ENCODE measurements around the gene TJP1. TPM values are rescaled to one million over a fixed set of nuclear protein-coding genes. Genes with fewer than 3 reads are reported as not detected.
A peak's percentile ranks its signal among the peaks of the same experiment; 100 is the strongest.

The TJP1 gene
- polyA plus RNA-seq (2013, experiment 1 of 2), result 118 TPM
- polyA plus RNA-seq (2013, experiment 2 of 2), result 106 TPM

DNA sequence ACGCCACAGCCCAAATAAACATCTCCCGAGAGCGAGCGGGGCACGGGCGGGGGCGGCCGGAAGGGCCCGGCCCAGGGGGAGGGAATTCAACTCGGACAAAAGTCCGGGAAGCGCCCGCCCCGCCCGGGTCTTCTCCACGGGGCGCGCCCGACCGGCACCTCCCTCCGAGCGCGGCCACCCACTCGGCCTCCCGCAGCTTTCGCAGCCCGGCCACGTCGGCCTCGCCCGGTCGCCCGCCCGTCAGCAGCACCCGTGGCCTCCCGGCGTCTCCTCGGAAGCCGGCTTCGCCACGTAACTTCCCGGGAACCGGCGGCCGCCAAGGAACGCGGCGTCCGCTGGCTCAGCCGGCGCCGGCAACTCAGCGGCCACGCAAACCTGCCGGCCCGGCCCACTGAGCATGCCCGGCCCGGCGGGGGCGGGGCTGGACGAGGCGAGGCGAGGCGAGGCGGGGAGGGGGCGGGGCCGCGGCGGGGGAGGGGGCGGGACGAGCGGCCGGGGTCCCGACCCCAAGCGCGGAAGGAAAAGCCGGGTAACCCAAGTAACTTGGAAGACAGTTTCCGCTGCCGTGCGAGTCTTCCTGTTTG lies at the start of gene TJP1:
TSS of gene TJP1 (minus strand) at position 369 of the 584 bp plus-strand sequence. CDS start 440 bp downstream, outside the sequence.
- 0 to 1% methylated on average over 34 to 39 of the region's 80 CpGs for WGBS, 2 experiments (ENCODE audit: insufficient coverage in 2 of 2)
- no peaks in the 10 kb centered on the region for H3K9me3 ChIP-seq (ENCODE audit: control insufficient read depth, low read length)
- peak within 1 kb of the TSS; percentile 75 for H3K4me3 ChIP-seq (ENCODE audit: extremely low read depth, insufficient read depth, low read length, poor library complexity, severe bottlenecking)
- peaks cover 13% of the 10 kb centered on the region for H3K4me1 ChIP-seq (ENCODE audit: control insufficient read depth, insufficient read depth, low read length, poor library complexity, severe bottlenecking)
- peak within 1 kb of the TSS; percentile 99 for H3K27ac ChIP-seq (ENCODE audit: low read depth, low read length, severe bottlenecking)
- H3K36me3 ChIP-seq (ENCODE audit: control insufficient read depth, insufficient read depth, low read length), result peaks cover 11% of the 10 kb centered on the region

GRCh38 chr15:29871401-29871800 lies 49.1 kb upstream of the TJP1 start:
- 95 to 98% methylated on average over 16 to 19 of the region's 19 CpGs for WGBS, 2 experiments (ENCODE audit: insufficient coverage in 2 of 2)

GRCh38 chr15:29870495-29871151 lies 48.4 kb upstream of the TJP1 start:
- no peaks in the 10 kb centered on the region for H3K36me3 ChIP-seq (ENCODE audit: control insufficient read depth, insufficient read depth, low read length)
- no peak overlapping the region for H3K4me3 ChIP-seq (ENCODE audit: extremely low read depth, insufficient read depth, low read length, poor library complexity, severe bottlenecking)
- H3K4me1 ChIP-seq (ENCODE audit: control insufficient read depth, insufficient read depth, low read length, poor library complexity, severe bottlenecking), result peaks cover 11% of the 10 kb centered on the region
- H3K27ac ChIP-seq (ENCODE audit: low read depth, low read length, severe bottlenecking), result peak overlapping the region; percentile 16
- 69 to 74% methylated on average over 5 to 9 of the region's 11 CpGs for WGBS, 2 experiments (ENCODE audit: insufficient coverage in 2 of 2)
- H3K9me3 ChIP-seq (ENCODE audit: control insufficient read depth, low read length), result no peaks in the 10 kb centered on the region

More at GRCh38 chr15:29871401-29871800, 49.1 kb upstream of the TJP1 start:
- Histone ChIP-seq H3K36me3 (ENCODE audit: control insufficient read depth, insufficient read depth, low read length) (no peaks in the 10 kb centered on the region), H3K4me1 (ENCODE audit: control insufficient read depth, insufficient read depth, low read length, poor library complexity, severe bottlenecking) (peaks cover 10% of the 10 kb centered on the region), H3K27ac (ENCODE audit: low read depth, low read length, severe bottlenecking) (no peak overlapping the region), H3K4me3 (ENCODE audit: extremely low read depth, insufficient read depth, low read length, poor library complexity, severe bottlenecking) (no peak overlapping the region), H3K9me3 (ENCODE audit: control insufficient read depth, low read length) (no peaks in the 10 kb centered on the region)

GRCh38 chr15:29867241-29868000 lies 45.2 kb upstream of the TJP1 start:
- Histone ChIP-seq H3K27ac (ENCODE audit: low read depth, low read length, severe bottlenecking) (no peak overlapping the region), H3K36me3 (ENCODE audit: control insufficient read depth, insufficient read depth, low read length) (no peaks in the 10 kb centered on the region), H3K4me1 (ENCODE audit: control insufficient read depth, insufficient read depth, low read length, poor library complexity, severe bottlenecking) (peaks cover 32% of the 10 kb centered on the region), H3K9me3 (ENCODE audit: control insufficient read depth, low read length) (no peaks in the 10 kb centered on the region), H3K4me3 (ENCODE audit: extremely low read depth, insufficient read depth, low read length, poor library complexity, severe bottlenecking) (no peak overlapping the region)
- 86 to 90% methylated on average over 1 to 2 of the region's 3 CpGs for WGBS, 2 experiments (ENCODE audit: insufficient coverage in 2 of 2)

DNA sequence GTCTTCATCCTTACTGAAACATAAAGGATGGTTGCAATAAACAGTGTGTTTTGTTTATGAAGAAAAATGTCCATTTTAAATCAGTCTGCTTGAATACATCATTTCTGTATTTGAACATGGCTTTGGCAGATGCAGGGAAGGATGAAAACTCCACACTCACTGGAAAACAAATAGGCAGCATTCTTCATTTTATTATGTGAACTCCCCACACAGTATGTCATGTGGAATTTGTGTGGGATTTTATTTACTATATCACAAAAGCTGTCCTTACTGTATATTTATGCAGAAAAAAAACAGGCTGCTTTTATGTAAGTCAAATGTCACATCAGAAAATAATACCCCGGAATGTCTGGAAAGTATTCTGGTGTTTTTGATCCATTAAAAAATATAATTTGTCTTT lies 44.1 kb upstream of the TJP1 start:
- H3K27ac ChIP-seq (ENCODE audit: low read depth, low read length, severe bottlenecking), result no peak overlapping the region
- peaks cover 30% of the 10 kb centered on the region for H3K4me1 ChIP-seq (ENCODE audit: control insufficient read depth, insufficient read depth, low read length, poor library complexity, severe bottlenecking)
- H3K4me3 ChIP-seq (ENCODE audit: extremely low read depth, insufficient read depth, low read length, poor library complexity, severe bottlenecking), result no peak overlapping the region
- H3K9me3 ChIP-seq (ENCODE audit: control insufficient read depth, low read length), result no peaks in the 10 kb centered on the region
- no peaks in the 10 kb centered on the region for H3K36me3 ChIP-seq (ENCODE audit: control insufficient read depth, insufficient read depth, low read length)
- WGBS, 2 experiments (ENCODE audit: insufficient coverage in 2 of 2), result no CpG with 5 or more reads among the region's 1 CpG

- Histone ChIP-seq H3K36me3 (ENCODE audit: control insufficient read depth, insufficient read depth, low read length) (no peaks in the 10 kb centered on the region), H3K4me3 (ENCODE audit: extremely low read depth, insufficient read depth, low read length, poor library complexity, severe bottlenecking) (no peak overlapping the region), H3K9me3 (ENCODE audit: control insufficient read depth, low read length) (no peaks in the 10 kb centered on the region), H3K27ac (ENCODE audit: low read depth, low read length, severe bottlenecking) (no peak overlapping the region), H3K4me1 (ENCODE audit: control insufficient read depth, insufficient read depth, low read length, poor library complexity, severe bottlenecking) (peaks cover 38% of the 10 kb centered on the region)
- 100% methylated on average over 1 to 2 of the region's 4 CpGs for WGBS, 2 experiments (ENCODE audit: insufficient coverage in 2 of 2)
These were observed 42.2 kb upstream of the TJP1 start for GRCh38 chr15:29864501-29864900.

DNA sequence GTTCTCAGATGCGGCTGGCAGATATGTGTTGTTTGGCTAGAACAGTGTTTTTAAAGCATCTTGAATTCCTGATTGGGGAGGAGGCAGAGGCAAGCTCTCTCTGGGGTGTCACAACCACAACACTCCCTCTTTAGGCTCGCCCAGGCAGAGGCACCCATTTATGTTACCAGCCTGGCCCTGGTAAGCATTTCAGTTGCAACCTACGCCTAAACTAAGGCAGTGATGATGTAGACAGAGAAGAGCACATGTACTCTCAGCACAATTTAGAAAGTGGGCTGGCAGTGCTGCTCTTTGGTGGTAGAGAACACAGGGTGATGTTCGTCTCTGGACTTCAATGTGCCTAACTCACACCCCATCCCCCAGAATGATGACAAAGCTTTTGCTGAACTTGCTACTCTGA lies 41.2 kb upstream of the TJP1 start:
- WGBS, 2 experiments (ENCODE audit: insufficient coverage in 2 of 2), result 93 to 100% methylated on average over 1 to 2 of the region's 4 CpGs
- H3K4me3 ChIP-seq (ENCODE audit: extremely low read depth, insufficient read depth, low read length, poor library complexity, severe bottlenecking), result no peak overlapping the region
- H3K36me3 ChIP-seq (ENCODE audit: control insufficient read depth, insufficient read depth, low read length), result no peaks in the 10 kb centered on the region

GRCh38 chr15:29862271-29862670 lies 40.0 kb upstream of the TJP1 start:
- H3K27ac ChIP-seq (ENCODE audit: low read depth, low read length, severe bottlenecking), result no peak overlapping the region
- H3K36me3 ChIP-seq (ENCODE audit: control insufficient read depth, insufficient read depth, low read length), result no peaks in the 10 kb centered on the region
- H3K4me3 ChIP-seq (ENCODE audit: extremely low read depth, insufficient read depth, low read length, poor library complexity, severe bottlenecking), result no peak overlapping the region
- peaks cover 41% of the 10 kb centered on the region for H3K4me1 ChIP-seq (ENCODE audit: control insufficient read depth, insufficient read depth, low read length, poor library complexity, severe bottlenecking)
- WGBS, 2 experiments (ENCODE audit: insufficient coverage in 2 of 2), result 100% methylated on average over 1 of the region's 2 CpGs
- no peaks in the 10 kb centered on the region for H3K9me3 ChIP-seq (ENCODE audit: control insufficient read depth, low read length)

More for the DNA sequence above, 41.2 kb upstream of the TJP1 start:
- Histone ChIP-seq H3K27ac (ENCODE audit: low read depth, low read length, severe bottlenecking) (no peak overlapping the region), H3K9me3 (ENCODE audit: control insufficient read depth, low read length) (no peaks in the 10 kb centered on the region), H3K4me1 (ENCODE audit: control insufficient read depth, insufficient read depth, low read length, poor library complexity, severe bottlenecking) (peaks cover 41% of the 10 kb centered on the region)

- Histone ChIP-seq H3K36me3 (ENCODE audit: control insufficient read depth, insufficient read depth, low read length) (no peaks in the 10 kb centered on the region), H3K4me1 (ENCODE audit: control insufficient read depth, insufficient read depth, low read length, poor library complexity, severe bottlenecking) (peaks cover 36% of the 10 kb centered on the region), H3K27ac (ENCODE audit: low read depth, low read length, severe bottlenecking) (no peak overlapping the region), H3K4me3 (ENCODE audit: extremely low read depth, insufficient read depth, low read length, poor library complexity, severe bottlenecking) (no peak overlapping the region), H3K9me3 (ENCODE audit: control insufficient read depth, low read length) (no peaks in the 10 kb centered on the region)
- 100% methylated on average over 1 of the region's 2 CpGs for WGBS, 2 experiments (ENCODE audit: insufficient coverage in 2 of 2)
These were observed 38.6 kb upstream of the TJP1 start for GRCh38 chr15:29860872-29861271.

- peaks cover 31% of the 10 kb centered on the region for H3K4me1 ChIP-seq (ENCODE audit: control insufficient read depth, insufficient read depth, low read length, poor library complexity, severe bottlenecking)
- peak overlapping the region; percentile 13 for H3K27ac ChIP-seq (ENCODE audit: low read depth, low read length, severe bottlenecking)
- H3K36me3 ChIP-seq (ENCODE audit: control insufficient read depth, insufficient read depth, low read length), result no peaks in the 10 kb centered on the region
- H3K4me3 ChIP-seq (ENCODE audit: extremely low read depth, insufficient read depth, low read length, poor library complexity, severe bottlenecking), result no peak overlapping the region
- WGBS, 2 experiments (ENCODE audit: insufficient coverage in 2 of 2), result 84 to 94% methylated on average over 3 of the region's 4 CpGs
- no peaks in the 10 kb centered on the region for H3K9me3 ChIP-seq (ENCODE audit: control insufficient read depth, low read length)
These were observed 37.9 kb upstream of the TJP1 start for GRCh38 chr15:29859973-29860715.

All from mesodermal cell (in vitro differentiated cells).